Activated naive CD8-positive, alpha-beta T cell treated with anti-CD3 and anti-CD28 coated beads, Interleukin-2, amount 50 U/mL, for 16 hours (primary cell): ENCODE results near the gene MRPL47.

Source experiments
- DNase-seq: peaks from one replicate; pipeline ENCODE4 v3.0.0-alpha.2; 2020; ENCODE audit warnings: low read depth, low spot score

Gene MRPL47

DNA sequence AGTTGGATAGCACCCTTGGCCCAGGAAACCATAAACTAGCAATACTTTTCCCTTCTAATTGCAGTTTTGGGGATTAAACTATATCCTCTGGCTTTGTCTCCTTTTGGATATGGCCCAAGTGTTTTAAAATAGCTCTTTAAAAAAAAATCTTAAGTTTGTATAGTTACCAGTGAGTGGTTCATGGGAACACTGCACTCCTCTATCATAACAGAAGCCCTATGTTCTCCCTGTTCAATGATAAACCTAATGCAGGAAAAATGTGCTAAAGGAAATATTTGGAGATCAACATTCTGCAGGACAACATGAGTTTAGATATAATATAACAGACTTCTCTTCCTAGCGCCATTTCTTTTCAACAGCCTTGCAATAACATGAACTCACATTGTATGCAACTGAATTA, 13.1 kb downstream of the MRPL47 start:
- no peak for DNase-seq

DNA sequence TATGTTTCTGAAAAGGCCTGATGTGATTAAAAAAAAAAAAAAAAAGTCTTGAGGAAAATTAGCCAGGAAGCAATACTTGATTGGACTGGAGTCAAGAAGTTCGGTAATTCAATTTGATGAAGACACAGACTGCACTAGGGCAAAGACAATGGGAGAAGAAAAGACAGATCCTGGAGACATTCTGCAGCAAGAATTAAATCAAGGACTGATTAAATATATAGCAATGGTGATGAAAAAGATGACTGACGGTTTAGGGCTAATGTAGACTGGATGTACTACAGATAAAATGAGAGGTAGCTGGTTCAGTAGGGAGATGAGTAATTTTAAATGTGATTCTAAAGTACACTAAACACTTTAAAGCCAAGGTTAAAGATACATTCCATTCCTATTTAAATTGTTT, 13.8 kb downstream of the MRPL47 start:
- DNase-seq = no peak

DNA sequence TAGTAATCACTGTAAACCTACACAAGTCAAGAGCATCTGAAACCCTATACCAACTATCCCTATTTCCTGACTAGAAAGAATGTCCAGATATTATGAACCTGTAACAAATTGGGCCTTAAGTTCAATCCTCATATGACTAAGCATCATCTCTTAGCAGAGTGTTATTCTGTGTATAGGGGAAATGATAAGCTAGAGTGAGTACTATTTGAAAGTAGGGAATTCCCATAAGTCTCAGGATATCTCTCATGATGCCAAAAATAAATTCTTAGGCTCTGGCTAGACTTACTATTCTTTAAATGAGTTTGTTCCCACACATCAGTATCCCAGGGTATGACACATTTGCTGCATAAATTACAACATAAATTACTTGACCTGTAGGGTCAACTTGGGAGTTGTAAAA, 15.3 kb downstream of the MRPL47 start:
- no peak for DNase-seq

DNA sequence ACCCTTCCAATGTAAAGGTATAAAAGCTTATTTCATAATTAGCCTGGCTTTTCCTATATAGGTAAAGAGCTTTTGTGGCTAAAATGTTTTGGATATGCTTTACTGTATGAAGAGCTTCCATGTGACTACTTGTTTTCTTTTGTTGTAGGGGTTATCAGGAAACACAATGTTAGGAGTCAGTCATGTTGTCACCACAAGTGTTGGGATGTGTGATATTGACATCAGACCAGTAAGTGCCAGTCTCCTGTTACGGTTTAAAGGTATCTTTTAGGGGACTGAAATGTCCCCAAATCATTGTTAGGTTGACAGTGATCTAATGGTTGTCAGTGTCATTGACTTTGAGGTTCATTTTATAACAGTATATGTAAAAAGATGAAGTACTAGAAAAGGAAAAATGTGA, 23.4 kb downstream of the MRPL47 start:
- no peak for DNase-seq

DNA sequence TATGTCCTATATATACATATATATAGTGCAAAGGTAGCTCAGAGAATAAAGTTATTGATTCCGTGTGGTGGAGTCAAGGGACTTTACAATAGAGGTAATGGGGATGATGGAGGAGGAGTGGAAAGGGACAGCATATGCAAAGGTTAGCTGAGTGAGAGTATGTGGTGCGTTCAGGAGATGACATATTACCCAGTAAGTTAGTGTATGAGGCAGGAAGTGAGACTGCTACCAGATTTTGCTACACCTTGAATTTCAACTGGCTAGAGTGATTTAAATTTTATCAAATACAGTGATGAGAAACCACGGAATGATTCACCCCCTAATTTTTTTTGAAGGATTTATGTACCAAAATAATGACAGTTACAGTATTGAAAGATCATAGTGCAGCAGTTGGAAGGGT, 38.9 kb downstream of the MRPL47 start:
- no peak for DNase-seq

DNA sequence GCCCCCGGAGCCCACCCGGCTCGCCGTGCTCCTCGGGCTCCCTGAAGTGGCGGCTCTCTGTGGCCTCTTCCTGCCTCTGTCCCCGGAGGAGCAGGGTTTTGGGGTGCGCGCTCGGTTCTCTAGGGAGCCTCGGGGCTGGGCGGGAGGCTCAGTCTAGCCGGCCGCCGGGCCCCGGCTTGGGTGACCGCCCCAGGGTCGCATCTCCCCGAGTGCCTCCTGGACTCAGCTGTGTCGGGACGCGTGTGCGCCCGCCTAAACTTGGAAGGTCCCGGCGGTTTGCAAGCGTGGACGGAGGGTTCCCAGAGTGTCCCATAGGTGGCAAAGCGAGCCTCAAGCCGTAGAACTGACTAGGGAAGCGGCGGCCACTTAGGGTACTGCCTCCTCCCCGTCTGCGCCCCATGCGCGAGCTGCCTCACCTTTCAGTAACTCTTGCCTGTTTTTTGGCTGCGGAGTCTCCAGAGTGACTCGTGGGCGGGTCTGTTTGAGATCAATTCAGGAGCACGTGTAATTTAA, 41.1 kb downstream of the MRPL47 start:
- peak; percentile 44 for DNase-seq

DNA sequence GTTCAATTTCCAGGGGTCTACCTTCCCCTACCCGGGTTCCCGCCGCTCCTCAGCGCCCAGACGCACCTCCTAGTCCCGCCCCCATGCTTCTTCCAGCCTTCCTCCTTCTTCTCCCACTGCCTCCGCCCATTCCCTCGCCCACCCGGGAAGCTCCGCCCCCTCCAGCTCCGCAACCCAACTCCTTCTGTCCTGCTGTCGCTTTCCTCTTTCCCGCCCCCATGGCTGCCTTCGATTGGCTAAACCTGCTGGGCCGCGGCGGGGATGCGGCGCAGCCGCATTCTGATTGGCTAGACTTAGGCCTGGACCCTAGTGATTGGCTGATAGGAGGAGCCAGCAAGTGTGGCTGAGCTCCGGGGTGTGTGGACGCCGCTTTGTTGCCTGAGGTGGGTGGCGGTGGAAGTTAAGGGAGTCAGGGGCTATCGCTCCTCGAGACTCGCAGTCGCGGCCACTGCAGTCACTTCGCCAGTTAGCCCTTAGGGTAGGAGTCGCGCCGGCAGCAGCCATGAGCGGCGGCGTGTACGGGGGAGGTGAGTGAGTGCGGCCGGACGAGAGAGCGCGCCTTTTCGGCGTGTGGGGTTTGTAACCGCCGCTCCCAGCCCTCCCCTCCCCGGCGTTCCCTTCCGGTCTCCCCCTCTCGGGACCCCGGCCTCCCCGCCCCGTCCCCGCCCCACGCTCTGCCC, 41.7 kb downstream of the MRPL47 start, which contains the start of gene ACTL6A:
TSS of gene ACTL6A (plus strand) at position 336 of the 680 bp plus-strand sequence. CDS start at position 503, 167 bp downstream.
- DNase-seq = peak; percentile 97

DNA sequence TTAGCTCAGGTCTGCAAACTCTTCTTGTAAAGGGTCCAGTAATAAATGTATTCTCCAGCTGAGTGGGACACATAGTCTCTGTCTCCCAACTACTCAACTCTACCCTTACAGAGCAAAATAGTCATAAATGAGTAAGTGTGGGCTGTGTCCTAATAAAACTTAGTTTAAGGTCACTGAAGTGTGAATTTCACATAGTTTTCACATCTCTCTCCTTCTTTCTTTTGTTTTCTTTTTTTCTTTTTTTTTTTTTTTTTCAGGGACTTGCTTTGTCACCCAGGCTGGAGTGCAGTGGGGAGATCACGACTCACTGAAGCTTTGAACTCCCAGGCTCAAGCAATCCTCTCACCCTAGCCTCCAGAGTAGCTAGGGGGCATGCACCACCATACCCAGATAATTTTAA, 43.6 kb downstream of the MRPL47 start:
- no peak for DNase-seq

DNA sequence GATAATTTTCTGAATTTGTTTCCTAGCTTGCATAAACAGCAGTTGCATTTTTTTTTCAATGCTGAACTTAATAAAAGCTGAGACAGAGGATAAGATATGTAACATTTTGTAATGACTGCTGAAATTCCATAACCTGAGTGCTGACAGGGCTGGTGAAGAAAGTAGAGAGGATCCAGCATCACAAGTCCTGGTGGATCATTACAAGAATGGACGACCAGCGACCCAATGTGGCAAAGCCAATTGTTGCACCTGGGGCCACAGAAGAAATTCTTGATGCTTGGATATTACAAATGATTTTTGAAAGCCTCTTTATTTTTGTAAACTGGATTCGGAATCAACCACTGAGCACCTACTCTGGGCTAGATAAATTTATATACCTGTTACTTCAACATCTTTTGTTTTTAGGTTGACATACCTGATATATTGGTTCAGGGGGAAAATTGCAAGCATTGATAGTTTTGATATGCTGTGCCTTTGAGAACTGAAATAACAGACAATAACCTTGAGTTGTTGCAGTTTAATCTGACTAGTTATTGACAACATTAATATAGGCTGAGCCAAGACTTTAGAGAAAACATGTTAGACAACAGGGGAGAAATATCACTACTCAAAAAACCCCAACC, 45.6 kb downstream of the MRPL47 start:
- no peak for DNase-seq

DNA sequence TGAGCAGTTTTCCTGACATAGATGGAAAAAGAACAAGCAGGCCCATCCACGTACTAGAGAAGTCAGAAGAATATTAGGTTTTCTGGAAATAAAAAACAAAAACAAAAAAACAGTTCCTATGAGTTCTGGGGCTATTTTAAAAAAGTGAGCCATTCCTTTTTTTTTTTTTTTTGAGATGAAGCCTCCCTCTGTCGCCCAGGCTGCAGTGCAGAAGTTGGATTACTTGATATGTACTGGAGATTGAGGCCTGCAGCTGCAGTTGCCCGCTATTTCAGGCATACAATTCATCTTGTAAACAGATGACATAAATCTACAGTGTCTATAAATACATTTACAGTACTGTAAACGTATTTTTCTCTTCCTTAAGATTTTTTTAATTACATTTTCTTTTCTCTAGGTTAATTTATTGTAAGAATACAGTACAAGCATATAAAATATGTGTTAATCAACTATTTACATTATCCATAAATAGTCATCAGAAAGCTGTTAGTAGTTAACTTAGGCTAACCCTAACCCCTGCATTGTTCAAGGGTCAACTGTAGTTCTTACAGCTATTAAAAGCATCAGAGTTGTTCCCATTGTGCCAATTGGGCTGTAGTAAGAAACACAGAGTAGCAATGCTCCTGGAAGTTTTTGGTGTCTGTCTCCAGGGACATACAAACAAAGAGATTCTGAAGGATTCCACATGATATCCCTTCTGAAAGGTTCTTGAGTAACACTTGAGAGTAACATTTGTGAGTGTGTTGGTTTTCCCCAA, 52.9 kb downstream of the MRPL47 start:
- no peak for DNase-seq

DNA sequence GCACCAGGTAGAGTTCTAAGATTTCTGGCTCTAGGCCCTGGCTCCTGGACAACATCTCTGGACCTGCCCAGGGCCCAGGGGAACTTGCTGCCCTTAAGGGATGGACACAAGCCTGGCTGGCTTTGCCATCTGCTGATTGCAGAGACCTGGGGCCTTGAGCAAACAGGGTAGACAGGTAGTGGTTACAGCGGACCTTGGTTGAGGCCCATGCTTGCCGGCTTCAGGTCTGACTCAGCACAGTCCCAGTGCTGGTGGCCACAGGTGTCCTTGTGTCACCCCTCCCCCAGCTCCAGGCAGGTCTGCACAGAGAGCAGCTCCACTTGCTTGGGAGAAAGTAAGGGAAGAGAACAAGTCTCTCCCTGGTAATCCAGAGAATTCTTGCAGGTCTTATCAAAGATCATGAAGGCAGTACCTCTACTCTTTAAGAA, 57.6 kb downstream of the MRPL47 start:
- DNase-seq = no peak

DNA sequence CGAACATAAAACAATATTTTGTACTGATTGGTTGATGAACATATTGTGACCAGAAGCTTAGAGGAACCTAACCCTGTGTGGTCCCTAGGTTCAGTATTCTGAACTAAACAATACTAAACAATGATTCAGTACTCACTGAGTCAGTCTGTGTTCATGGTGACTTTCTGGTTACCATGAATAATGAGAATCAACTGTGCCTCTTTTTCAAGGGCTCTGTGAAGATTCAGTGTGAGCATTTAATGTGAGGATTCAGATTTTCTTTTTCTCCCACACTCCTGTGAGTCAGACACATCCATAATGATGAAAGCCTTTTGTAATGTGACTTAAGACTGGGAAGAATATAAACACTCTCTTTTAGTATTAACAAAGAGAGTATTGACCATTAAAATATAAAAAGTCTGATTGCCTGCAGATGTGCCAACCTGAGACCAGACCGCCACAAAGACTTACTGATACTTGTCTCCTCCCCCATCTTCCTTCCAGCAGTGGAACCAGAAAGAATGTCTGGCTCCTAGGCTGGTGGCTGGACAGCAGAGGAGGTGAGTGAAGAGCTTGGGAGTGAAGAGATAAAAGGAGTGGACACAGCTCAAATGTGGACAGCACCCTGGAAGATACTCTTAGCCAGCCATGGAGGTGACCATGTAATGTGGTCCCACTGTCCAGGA, 59.3 kb downstream of the MRPL47 start:
- DNase-seq = no peak

DNA sequence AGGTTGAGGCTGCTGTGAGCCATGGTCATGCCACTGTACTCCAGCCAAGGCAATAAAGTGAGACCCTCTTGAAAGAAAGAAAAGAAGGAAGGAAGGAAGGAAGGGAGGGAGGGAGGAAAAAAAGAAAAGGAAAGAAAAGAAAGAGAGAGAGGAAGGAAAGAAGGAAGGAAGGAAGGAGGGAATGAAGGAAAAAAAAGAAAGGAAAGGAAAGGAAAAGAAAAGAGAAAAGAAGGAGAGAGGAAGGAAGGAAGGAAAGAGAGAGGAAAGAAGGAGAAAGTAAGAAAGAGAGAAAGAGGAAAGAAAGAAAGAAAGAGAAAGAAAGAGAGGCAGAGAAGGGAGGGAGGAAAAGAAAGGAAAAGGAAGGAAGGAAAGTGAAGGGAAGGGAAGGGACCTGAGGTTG, 62.1 kb downstream of the MRPL47 start:
- no peak for DNase-seq

DNA sequence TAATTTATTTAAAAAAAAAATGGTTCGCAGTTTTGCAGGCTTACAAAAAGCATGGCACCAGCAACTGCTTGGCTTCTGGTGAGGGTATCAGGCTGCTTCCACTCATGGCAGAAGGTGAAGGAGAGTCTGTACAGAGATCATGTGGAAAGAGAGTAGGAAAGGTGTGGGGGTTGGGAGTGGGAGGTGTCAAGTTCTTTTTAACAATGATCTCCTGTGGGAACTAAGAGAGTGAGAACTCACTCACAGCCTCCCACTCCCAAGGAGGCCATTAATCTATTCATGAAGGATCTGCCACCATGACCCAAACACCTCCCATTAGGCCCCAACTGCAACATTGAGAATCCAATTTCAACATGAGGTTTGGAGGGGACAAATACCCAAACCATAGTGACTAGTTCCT, 62.8 kb downstream of the MRPL47 start:
- no peak for DNase-seq

DNA sequence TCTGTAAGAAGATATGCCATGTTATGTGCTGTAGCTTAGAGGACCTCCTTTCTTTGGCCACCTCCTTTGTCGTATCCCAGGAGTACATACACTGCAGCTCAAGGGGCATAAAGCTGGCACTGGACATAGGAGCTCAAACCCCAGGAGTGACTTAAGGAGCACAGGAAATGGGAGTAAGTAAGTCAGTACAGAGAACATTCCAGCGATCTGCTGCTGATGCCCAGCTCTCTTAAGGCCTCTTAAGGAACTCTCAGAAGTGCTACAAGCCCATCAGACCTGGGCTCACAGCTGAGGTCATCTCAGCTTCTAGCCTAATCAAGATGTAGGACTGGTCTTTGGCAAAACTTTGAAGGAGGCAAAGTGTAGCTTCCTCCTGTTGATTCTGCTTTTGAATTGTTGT, 63.3 kb downstream of the MRPL47 start:
- DNase-seq = no peak
